ENCODE measurements around the gene PSG4.
"Not testable (repeated sequence)": the region's sequence is repeated elsewhere in the genome, so short reads cannot be mapped to it uniquely, and the experiment has no call there.

PSG4 gene

GRCh38 chr19:43215881-43216280 is 10.4 kb upstream of the PSG4 start:
- not testable (repeated sequence) for H3K18ac ChIP-seq (ENCODE audit: low read depth in 1 of 2, low read length in 2 of 2); H2BK12ac ChIP-seq (ENCODE audit: low read length in 2 of 2); H2AFZ ChIP-seq (ENCODE audit: low read depth, low read length); H3K4me3 ChIP-seq (ENCODE audit: insufficient read depth in 1 of 2, low read depth in 1 of 2, low read length in 2 of 2); H2BK120ac ChIP-seq (ENCODE audit: low read depth, low read length); H3K4ac ChIP-seq (ENCODE audit: low read depth in 1 of 2, low read length in 2 of 2); H2BK15ac ChIP-seq (ENCODE audit: low read depth, poor library complexity, severe bottlenecking); H3K9me3 ChIP-seq (ENCODE audit: control insufficient read depth, low read length); H3K23ac ChIP-seq (ENCODE audit: low read length in 2 of 2); H3K79me1 ChIP-seq (replicated peaks; ENCODE audit: low read length, poor library complexity, severe bottlenecking); H3K4me1 ChIP-seq (ENCODE audit: control insufficient read depth, insufficient read depth, low read depth, low read length); H3K27me3 ChIP-seq (ENCODE audit: control insufficient read depth in 1 of 2, insufficient read depth in 1 of 2, low read length in 2 of 2); H3K9ac ChIP-seq (ENCODE audit: low read length); H3K14ac ChIP-seq (ENCODE audit: low read length in 2 of 2); H2AK5ac ChIP-seq (ENCODE audit: low read length, severe bottlenecking); H2BK5ac ChIP-seq (ENCODE audit: low read depth, low read length, poor library complexity, severe bottlenecking); H4K8ac ChIP-seq (ENCODE audit: low read length); DNase-seq; H3K4me2 ChIP-seq (ENCODE audit: low read length, poor library complexity, severe bottlenecking); H3K36me3 ChIP-seq (ENCODE audit: control insufficient read depth in 1 of 2, insufficient read depth in 2 of 2, low read depth in 1 of 2, low read length in 2 of 2); H4K91ac ChIP-seq (ENCODE audit: low read length); H3K27ac ChIP-seq (ENCODE audit: low read length, poor library complexity, severe bottlenecking)
- 41% methylated on average over 2 of the region's 2 CpGs for WGBS

GRCh38 chr19:43207991-43208390 is 2.6 kb upstream of the PSG4 start:
- H3K18ac ChIP-seq (ENCODE audit: low read depth in 1 of 2, low read length in 2 of 2): no peak overlapping the region
- H3K36me3 ChIP-seq (ENCODE audit: control insufficient read depth in 1 of 2, insufficient read depth in 2 of 2, low read depth in 1 of 2, low read length in 2 of 2): no peaks in the 10 kb centered on the region
- no peaks in the 10 kb centered on the region for H3K9me3 ChIP-seq (ENCODE audit: control insufficient read depth, low read length)
- no peak overlapping the region for H3K9ac ChIP-seq (ENCODE audit: low read length)
- no peaks in the 10 kb centered on the region for H3K4me1 ChIP-seq (ENCODE audit: control insufficient read depth, insufficient read depth, low read depth, low read length)
- no peak overlapping the region for H2BK12ac ChIP-seq (ENCODE audit: low read length in 2 of 2)
- H3K14ac ChIP-seq (ENCODE audit: low read length in 2 of 2): no peak overlapping the region
- no peak for DNase-seq
- no peaks in the 10 kb centered on the region for H3K79me1 ChIP-seq (replicated peaks; ENCODE audit: low read length, poor library complexity, severe bottlenecking)
- H3K27ac ChIP-seq (ENCODE audit: low read length, poor library complexity, severe bottlenecking): no peak overlapping the region
- H2AK5ac ChIP-seq (ENCODE audit: low read length, severe bottlenecking): no peak overlapping the region
- H3K4me3 ChIP-seq (ENCODE audit: insufficient read depth in 1 of 2, low read depth in 1 of 2, low read length in 2 of 2): no peak overlapping the region
- no peak overlapping the region for H4K8ac ChIP-seq (ENCODE audit: low read length)
- WGBS: 48% methylated on average over 4 of the region's 4 CpGs
- H2BK15ac ChIP-seq (ENCODE audit: low read depth, poor library complexity, severe bottlenecking): no peak overlapping the region
- H3K23ac ChIP-seq (ENCODE audit: low read length in 2 of 2): no peak overlapping the region
- no peak overlapping the region for H3K4ac ChIP-seq (ENCODE audit: low read depth in 1 of 2, low read length in 2 of 2)
- no peak overlapping the region for H2BK5ac ChIP-seq (ENCODE audit: low read depth, low read length, poor library complexity, severe bottlenecking)
- no peak overlapping the region for H3K4me2 ChIP-seq (ENCODE audit: low read length, poor library complexity, severe bottlenecking)
- no peak overlapping the region for H4K91ac ChIP-seq (ENCODE audit: low read length)
- H2BK120ac ChIP-seq (ENCODE audit: low read depth, low read length): no peak overlapping the region
- no peaks in the 10 kb centered on the region for H3K27me3 ChIP-seq (ENCODE audit: control insufficient read depth in 1 of 2, insufficient read depth in 1 of 2, low read length in 2 of 2)
- H2AFZ ChIP-seq (ENCODE audit: low read depth, low read length): no peak overlapping the region

- H3K14ac ChIP-seq (ENCODE audit: low read length in 2 of 2); H3K9me3 ChIP-seq (ENCODE audit: control insufficient read depth, low read length); H2AFZ ChIP-seq (ENCODE audit: low read depth, low read length); H3K27me3 ChIP-seq (ENCODE audit: control insufficient read depth in 1 of 2, insufficient read depth in 1 of 2, low read length in 2 of 2); H3K79me1 ChIP-seq (replicated peaks; ENCODE audit: low read length, poor library complexity, severe bottlenecking); H3K4me3 ChIP-seq (ENCODE audit: insufficient read depth in 1 of 2, low read depth in 1 of 2, low read length in 2 of 2); H2BK12ac ChIP-seq (ENCODE audit: low read length in 2 of 2); H3K18ac ChIP-seq (ENCODE audit: low read depth in 1 of 2, low read length in 2 of 2); H2BK15ac ChIP-seq (ENCODE audit: low read depth, poor library complexity, severe bottlenecking); H2BK5ac ChIP-seq (ENCODE audit: low read depth, low read length, poor library complexity, severe bottlenecking); H3K9ac ChIP-seq (ENCODE audit: low read length); H3K4me2 ChIP-seq (ENCODE audit: low read length, poor library complexity, severe bottlenecking); H2BK120ac ChIP-seq (ENCODE audit: low read depth, low read length); H4K91ac ChIP-seq (ENCODE audit: low read length); H3K4me1 ChIP-seq (ENCODE audit: control insufficient read depth, insufficient read depth, low read depth, low read length); H3K36me3 ChIP-seq (ENCODE audit: control insufficient read depth in 1 of 2, insufficient read depth in 2 of 2, low read depth in 1 of 2, low read length in 2 of 2); H3K4ac ChIP-seq (ENCODE audit: low read depth in 1 of 2, low read length in 2 of 2); H3K23ac ChIP-seq (ENCODE audit: low read length in 2 of 2); H3K27ac ChIP-seq (ENCODE audit: low read length, poor library complexity, severe bottlenecking); H4K8ac ChIP-seq (ENCODE audit: low read length); DNase-seq; H2AK5ac ChIP-seq (ENCODE audit: low read length, severe bottlenecking): not testable (repeated sequence)
- WGBS: 77% methylated on average over 5 of the region's 8 CpGs
Observed at GRCh38 chr19:43207174-43207573, 1.7 kb upstream of the PSG4 start.

GRCh38 chr19:43203611-43204010 is 1.8 kb downstream of the PSG4 start:
- not testable (repeated sequence) for H3K9ac ChIP-seq (ENCODE audit: low read length); H4K91ac ChIP-seq (ENCODE audit: low read length); H3K18ac ChIP-seq (ENCODE audit: low read depth in 1 of 2, low read length in 2 of 2); H3K27ac ChIP-seq (ENCODE audit: low read length, poor library complexity, severe bottlenecking); H3K36me3 ChIP-seq (ENCODE audit: control insufficient read depth in 1 of 2, insufficient read depth in 2 of 2, low read depth in 1 of 2, low read length in 2 of 2); H2BK5ac ChIP-seq (ENCODE audit: low read depth, low read length, poor library complexity, severe bottlenecking); H2BK120ac ChIP-seq (ENCODE audit: low read depth, low read length); H2BK12ac ChIP-seq (ENCODE audit: low read length in 2 of 2); H3K4me2 ChIP-seq (ENCODE audit: low read length, poor library complexity, severe bottlenecking); H2AFZ ChIP-seq (ENCODE audit: low read depth, low read length); DNase-seq; H3K4ac ChIP-seq (ENCODE audit: low read depth in 1 of 2, low read length in 2 of 2); H3K23ac ChIP-seq (ENCODE audit: low read length in 2 of 2); H3K4me3 ChIP-seq (ENCODE audit: insufficient read depth in 1 of 2, low read depth in 1 of 2, low read length in 2 of 2); H2AK5ac ChIP-seq (ENCODE audit: low read length, severe bottlenecking); H3K27me3 ChIP-seq (ENCODE audit: control insufficient read depth in 1 of 2, insufficient read depth in 1 of 2, low read length in 2 of 2); H2BK15ac ChIP-seq (ENCODE audit: low read depth, poor library complexity, severe bottlenecking); H4K8ac ChIP-seq (ENCODE audit: low read length); H3K79me1 ChIP-seq (replicated peaks; ENCODE audit: low read length, poor library complexity, severe bottlenecking); H3K14ac ChIP-seq (ENCODE audit: low read length in 2 of 2); H3K9me3 ChIP-seq (ENCODE audit: control insufficient read depth, low read length); H3K4me1 ChIP-seq (ENCODE audit: control insufficient read depth, insufficient read depth, low read depth, low read length)
- 32% methylated on average over 3 of the region's 7 CpGs for whole genome bisulfite sequencing

Measured in mesenchymal stem cell (in vitro differentiated cells and primary cell).